A673 (cell line): ENCODE results near the gene VAMP1. TPM values are rescaled to one million over a fixed set of nuclear protein-coding genes. Genes with fewer than 3 reads are reported as not detected.
A peak's percentile ranks its signal among the peaks of the same experiment; 100 is the strongest.

ENCODE experiments used
- BruUV-seq: library from RNA; stranded (reverse); fragments of 400-500 nt; replicated peaks from 2 replicates; lab custom pipeline; 2021; lab: Mats Ljungman, UMichigan
- CTCF ChIA-PET: fragments of 300-600 bp; sonication (Branson Sonifier 250); formaldehyde crosslinking; loops from one replicate; lab custom pipeline; 2022; ENCODE audit warnings: antibody characterized with exemption; lab: Charles Lee
- POLR2A ChIA-PET: fragments of 300-600 bp; sonication (Branson Sonifier 250); formaldehyde crosslinking; loops from one replicate; lab custom pipeline; 2022; ENCODE audit warnings: antibody characterized with exemption; ENCODE audit not compliant: low non-redundant PET; lab: Charles Lee
- DNase-seq: peaks from one replicate; pipeline ENCODE4 v3.0.0-alpha.2; 2015; ENCODE audit warnings: low spot score
- H3K27ac ChIP-seq: fragments of 200-600 bp; sonication (generic); 2 replicates; pipeline ENCODE4 v1.5.1; 2016; ENCODE audit warnings: mixed run types, low read depth, mild to moderate bottlenecking, mixed read lengths, antibody characterized with exemption, low read length; ENCODE audit not compliant: poor library complexity, severe bottlenecking
- H3K27me3 ChIP-seq: fragments of 200-600 bp; sonication (generic); replicated peaks from 2 replicates; pipeline ENCODE4 v1.6.1; 2017; ENCODE audit warnings: mixed run types, low read depth, mild to moderate bottlenecking, mixed read lengths, antibody characterized with exemption, low read length; ENCODE audit not compliant: insufficient read depth, poor library complexity
- H3K36me3 ChIP-seq: fragments of 200-600 bp; sonication (generic); 2 replicates; pipeline ENCODE4 v1.6.1; 2016; ENCODE audit warnings: mixed run types, mild to moderate bottlenecking, mixed read lengths, antibody characterized with exemption, low read length; ENCODE audit not compliant: insufficient read depth, poor library complexity, severe bottlenecking
- H3K4me1 ChIP-seq: fragments of 200-600 bp; sonication (generic); 2 replicates; pipeline ENCODE4 v1.6.1; 2017; ENCODE audit warnings: mixed run types, mild to moderate bottlenecking, mixed read lengths, antibody characterized with exemption, low read length; ENCODE audit not compliant: insufficient read depth, poor library complexity, severe bottlenecking
- H3K4me3 ChIP-seq: fragments of 200-600 bp; sonication (generic); 2 replicates; pipeline ENCODE4 v1.5.1; 2016; ENCODE audit warnings: low read depth, mixed run types, mild to moderate bottlenecking, mixed read lengths, low read length; ENCODE audit not compliant: poor library complexity, severe bottlenecking
- H3K9me3 ChIP-seq: fragments of 200-600 bp; sonication (generic); 2 replicates; pipeline ENCODE4 v1.6.1; 2016; ENCODE audit warnings: mixed run types, low read depth, mild to moderate bottlenecking, mixed read lengths, antibody characterized with exemption, low read length; ENCODE audit not compliant: poor library complexity, severe bottlenecking
- CTCF ChIP-seq: fragments of 300-800, 200-600 bp; sonication (generic); conservative IDR thresholded peaks from 2 replicates; pipeline ENCODE4 v1.5.1; 2017; ENCODE audit warnings: low read depth, mild to moderate bottlenecking, antibody characterized with exemption, low read length, moderate library complexity, mixed read lengths
- EZH2 ChIP-seq: fragments of 200-600 bp; sonication (generic); IDR thresholded peaks from 2 replicates; pipeline ENCODE4 v1.6.1; 2017; ENCODE audit warnings: borderline replicate concordance, low read depth, mild to moderate bottlenecking, mixed read lengths, antibody characterized with exemption, low read length; ENCODE audit not compliant: poor library complexity, severe bottlenecking
- intact Hi-C: fragments of 100-400 bp; cut with micrococcal nuclease; formaldehyde crosslinking; loops from one replicate; pipeline ENCODE4 v1.10.0; 2022; ENCODE audit not compliant: unreplicated experiment
- total RNA-seq: library from RNA; stranded (reverse); gene quantifications from 2 replicates; pipeline ENCODE4 v1.2.3, GENCODE V29; 2021

VAMP1 gene
- total RNA-seq, 1 experiment from 2014 or later, result 10.9 TPM

GRCh38 chr12:6434205-6435140 lies 36.0 kb downstream of the VAMP1 start:
- no TSS peak for BruUV-seq
- POLR2A ChIA-PET, result no interaction called here
- no peak for DNase-seq
- CTCF ChIA-PET, result interaction anchor here (0.5 to 1.2 kb wide), 4 partner anchors 31 to 1504 kb away, joined by 3 to 7 read pairs (median 4); partner anchors contain the start of gene GAPDH
- Histone ChIP-seq H3K27ac (no peak overlapping the region), H3K4me1 (peaks cover 19% of the 10 kb centered on the region), H3K27me3 (no peaks in the 10 kb centered on the region), H3K9me3 (no peaks in the 10 kb centered on the region), H3K36me3 (no peaks in the 10 kb centered on the region), H3K4me3 (no peak overlapping the region)
- intact Hi-C loops, result no loop called here
- no peak for TF ChIP-seq EZH2
- no peak for TF ChIP-seq CTCF

- ChIA-PET POLR2A (no interaction called here), CTCF (no interaction called here)
- no peak for TF ChIP-seq EZH2
- TF ChIP-seq CTCF, result no peak
- Histone ChIP-seq H3K4me3 (no peak overlapping the region), H3K4me1 (peaks cover 19% of the 10 kb centered on the region), H3K27ac (no peak overlapping the region), H3K36me3 (no peaks in the 10 kb centered on the region), H3K9me3 (no peaks in the 10 kb centered on the region), H3K27me3 (no peaks in the 10 kb centered on the region)
- DNase-seq, result no peak
- intact Hi-C loops, result no loop called here
- no TSS peak for BruUV-seq
These were observed 37.5 kb downstream of the VAMP1 start for GRCh38 chr12:6432991-6433390.

GRCh38 chr12:6430124-6430989 lies 40.1 kb downstream of the VAMP1 start:
- Histone ChIP-seq H3K4me3 (peak overlapping the region; percentile 9), H3K4me1 (peaks cover 19% of the 10 kb centered on the region), H3K27ac (peak overlapping the region; percentile 68), H3K36me3 (no peaks in the 10 kb centered on the region), H3K9me3 (no peaks in the 10 kb centered on the region), H3K27me3 (no peaks in the 10 kb centered on the region)
- intact Hi-C loops, result no loop called here
- CTCF ChIA-PET, result no interaction called here
- TF ChIP-seq CTCF, result no peak
- no peak for TF ChIP-seq EZH2
- POLR2A ChIA-PET, result no interaction called here
- TSS peak; percentile 61 for BruUV-seq
- DNase-seq, result peak; percentile 94
